ENCODE data around the gene H6PD.

DNA sequence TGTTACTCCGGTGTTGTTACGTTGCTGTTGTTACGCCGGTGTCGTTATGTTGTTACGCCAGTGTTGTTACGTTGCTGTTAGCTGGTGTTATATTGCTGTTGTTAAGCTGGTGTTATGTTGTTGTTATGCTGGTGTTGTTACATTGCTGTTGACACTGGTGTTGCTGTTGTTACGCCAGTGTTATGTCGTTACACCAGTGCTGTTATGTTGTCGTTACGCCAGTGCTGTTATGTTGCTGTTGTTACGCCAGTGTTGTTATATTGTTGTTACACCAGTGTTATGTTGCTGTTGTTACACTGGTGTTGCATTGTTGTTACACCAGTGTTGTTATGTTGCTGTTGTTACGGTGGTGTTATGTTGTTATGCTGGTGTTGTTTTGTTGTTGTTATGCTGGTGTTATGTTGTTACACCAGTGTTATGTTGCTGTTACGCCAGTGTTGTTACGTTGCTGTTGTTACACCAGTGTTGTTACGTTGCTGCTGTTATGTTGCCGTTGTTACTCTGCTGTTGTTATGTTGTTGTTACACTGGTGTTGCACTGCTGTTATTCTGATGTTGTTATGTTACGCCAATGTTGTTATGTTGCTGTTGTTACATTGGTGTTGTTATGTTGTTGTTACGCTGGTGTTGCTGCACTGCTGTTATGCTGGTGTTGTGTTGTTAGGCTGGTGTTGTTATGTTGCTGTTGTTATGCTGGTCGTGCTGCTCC lies 25.6 kb downstream of the H6PD start:
- TF ChIP-seq YY1 (IDR thresholded peaks at IDR 0.05; ENCODE audit: insufficient read depth, insufficient read length) (no peak), ZNF274 (IDR thresholded peaks at IDR 0.05; ENCODE audit: low read depth, low read length) (no peak), SUZ12 (IDR thresholded peaks at IDR 0.05; ENCODE audit: extremely low read depth, insufficient read depth, insufficient read length) (no peak)
